HG03469 (cell line): ENCODE measurements around the gene MEGF11.

ENCODE experiments used
- ATAC-seq: cut with Tn5 transposase; IDR thresholded peaks from one replicate; pipeline ENCODE4 v1.9.1; 2021; ENCODE audit warnings: mild to moderate bottlenecking, moderate library complexity, moderate number of reproducible peaks; ENCODE audit not compliant: unreplicated experiment

MEGF11 gene

DNA sequence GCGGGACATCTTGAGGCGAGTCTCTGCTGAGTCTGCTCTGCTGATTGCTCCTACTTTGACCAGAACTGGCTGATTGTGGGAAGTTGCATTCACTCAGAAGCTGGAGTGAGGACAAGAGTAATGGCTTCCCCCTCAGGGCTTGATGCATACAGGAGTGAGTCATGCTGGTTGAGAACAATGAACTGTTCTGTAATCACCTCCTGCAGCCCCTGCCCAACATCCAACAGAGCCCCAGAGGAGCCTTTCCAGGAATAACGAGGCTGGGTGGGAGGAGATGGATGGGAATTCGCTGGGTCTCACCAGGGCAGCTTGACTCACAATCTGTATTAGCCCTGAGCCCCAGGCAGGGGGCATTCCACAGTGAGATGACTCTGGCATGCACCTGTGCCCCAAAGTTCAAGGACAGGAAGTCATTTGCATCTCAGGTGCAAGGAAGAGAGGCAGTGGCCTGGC lies 299.2 kb downstream of the MEGF11 start:
- no peak for ATAC-seq

GRCh38 chr15:65953622-65954021 lies 299.9 kb downstream of the MEGF11 start:
- ATAC-seq = no peak

- ATAC-seq = no peak
Observed at GRCh38 chr15:65952391-65953053, 301.0 kb downstream of the MEGF11 start.

DNA sequence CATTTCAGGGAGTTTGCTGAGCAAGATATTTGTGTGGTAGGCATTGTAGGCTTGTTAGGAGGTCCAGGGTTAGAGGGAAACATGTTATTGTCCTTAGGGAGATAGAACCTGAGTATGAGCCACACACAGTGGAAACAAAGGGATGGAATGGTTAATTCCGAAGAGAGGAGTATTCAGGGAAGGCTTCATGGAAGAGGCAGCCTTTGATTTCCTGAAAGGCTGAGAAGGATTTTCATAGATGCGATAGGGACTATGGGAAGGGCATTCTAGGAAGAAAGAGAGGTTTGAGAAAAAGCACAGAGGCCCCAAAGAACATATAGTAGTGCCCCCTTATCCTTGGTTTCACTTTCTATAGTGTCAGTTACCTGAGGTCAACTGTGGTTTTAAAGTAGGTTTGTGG lies 302.5 kb downstream of the MEGF11 start:
- ATAC-seq = no peak

GRCh38 chr15:65949491-65949890 lies 304.1 kb downstream of the MEGF11 start:
- ATAC-seq = no peak

GRCh38 chr15:65949011-65949410 lies 304.5 kb downstream of the MEGF11 start:
- no peak for ATAC-seq

- no peak for ATAC-seq
Observed at GRCh38 chr15:65948383-65948782, 305.2 kb downstream of the MEGF11 start.

DNA sequence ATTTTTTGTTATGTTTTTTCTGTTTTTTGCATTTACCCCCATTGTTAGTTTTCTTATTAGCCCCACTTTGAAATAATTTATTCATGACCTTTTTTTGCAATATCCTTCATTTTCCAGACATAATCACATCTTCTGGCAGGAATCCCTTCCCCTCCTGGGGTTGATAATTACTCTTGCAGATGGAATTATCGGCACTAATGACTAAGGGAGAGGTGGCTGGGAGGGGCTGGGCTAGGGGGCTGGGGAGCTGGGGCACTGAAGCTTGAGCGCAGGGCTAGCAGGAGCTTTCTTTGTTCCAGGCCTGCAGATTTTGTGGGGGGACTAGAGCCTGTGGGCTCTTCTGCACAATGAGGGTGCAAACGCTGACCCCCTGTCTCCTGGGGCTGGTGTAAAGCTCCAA lies 306.5 kb downstream of the MEGF11 start:
- no peak for ATAC-seq

DNA sequence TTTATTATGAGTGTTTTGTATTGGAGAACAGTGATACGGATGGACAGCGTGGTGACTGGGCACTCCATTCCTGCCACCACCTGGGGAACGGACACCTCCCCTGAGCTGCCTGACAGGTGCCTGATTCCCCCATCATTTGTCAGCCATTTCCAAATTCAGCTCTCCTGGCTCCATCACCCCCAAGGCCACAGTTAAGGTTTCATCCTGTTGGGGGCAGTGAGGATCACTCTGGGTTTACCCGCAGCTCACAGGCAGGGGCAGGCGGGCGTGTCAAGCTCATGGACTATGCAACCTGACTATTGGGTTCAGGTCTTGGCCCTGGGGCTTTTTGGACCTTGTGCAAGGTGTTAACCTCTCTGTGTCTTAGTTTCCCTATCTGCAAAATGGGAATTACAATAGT lies 307.9 kb downstream of the MEGF11 start:
- no peak for ATAC-seq

GRCh38 chr15:65944404-65944803 lies 309.1 kb downstream of the MEGF11 start:
- ATAC-seq = no peak

GRCh38 chr15:65942436-65942835 lies 311.1 kb downstream of the MEGF11 start:
- ATAC-seq = no peak

DNA sequence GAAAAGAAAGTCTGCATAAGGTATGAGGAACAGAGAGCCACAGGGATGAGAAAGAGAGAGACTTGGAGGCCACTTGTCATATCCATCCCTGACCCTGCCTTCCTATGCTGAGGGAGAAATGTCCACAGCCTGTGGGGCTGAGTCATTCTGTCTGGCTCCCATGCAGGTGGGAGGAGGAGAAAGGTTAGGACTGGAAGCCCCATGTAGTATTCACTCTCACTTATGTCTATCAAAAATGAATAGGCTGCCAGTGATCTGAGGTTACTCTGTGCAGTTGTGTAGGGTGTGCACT lies 313.0 kb downstream of the MEGF11 start:
- ATAC-seq = no peak

- ATAC-seq = no peak
Observed at GRCh38 chr15:65939901-65940617, 313.5 kb downstream of the MEGF11 start.

GRCh38 chr15:65938604-65939003 lies 314.9 kb downstream of the MEGF11 start:
- no peak for ATAC-seq

DNA sequence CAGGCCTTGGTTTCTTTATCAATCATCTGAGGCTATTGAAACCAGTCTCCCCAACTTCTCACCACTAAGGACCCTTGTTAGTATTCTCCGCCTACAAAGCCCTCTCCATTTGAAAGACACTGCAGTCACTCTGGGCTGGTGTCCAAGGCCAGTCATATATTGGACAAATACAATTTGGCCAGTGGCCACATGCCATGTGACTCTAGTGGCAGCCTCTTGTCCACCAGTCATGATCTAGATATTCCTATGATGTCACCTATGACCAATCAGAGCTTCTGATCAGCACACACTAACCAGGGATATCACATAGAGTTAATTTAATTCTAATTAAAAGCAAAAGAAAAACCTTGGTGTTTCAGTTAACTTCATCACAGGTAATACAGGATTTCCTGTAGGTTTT lies 316.1 kb downstream of the MEGF11 start:
- no peak for ATAC-seq

GRCh38 chr15:65937054-65937453 lies 316.5 kb downstream of the MEGF11 start:
- ATAC-seq = no peak

DNA sequence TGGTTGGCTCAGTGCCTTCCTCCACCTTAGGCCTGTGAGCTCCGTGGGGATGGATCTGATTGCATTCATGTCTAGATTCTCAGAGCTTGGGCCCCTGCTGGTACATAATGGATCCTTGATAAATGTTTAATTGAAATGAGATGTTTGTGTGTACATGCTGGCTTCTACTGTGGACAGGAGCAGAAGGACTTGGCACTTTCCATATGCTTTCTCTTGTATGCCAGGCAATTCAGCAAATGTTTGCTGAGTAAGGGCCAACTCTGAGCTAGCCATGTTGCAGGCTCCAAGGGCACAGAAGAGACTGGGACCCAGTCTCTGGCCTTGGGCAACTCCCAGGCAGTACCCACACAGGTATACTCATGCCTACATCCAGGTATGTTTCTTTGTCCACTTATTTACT lies 317.3 kb downstream of the MEGF11 start:
- no peak for ATAC-seq

DNA sequence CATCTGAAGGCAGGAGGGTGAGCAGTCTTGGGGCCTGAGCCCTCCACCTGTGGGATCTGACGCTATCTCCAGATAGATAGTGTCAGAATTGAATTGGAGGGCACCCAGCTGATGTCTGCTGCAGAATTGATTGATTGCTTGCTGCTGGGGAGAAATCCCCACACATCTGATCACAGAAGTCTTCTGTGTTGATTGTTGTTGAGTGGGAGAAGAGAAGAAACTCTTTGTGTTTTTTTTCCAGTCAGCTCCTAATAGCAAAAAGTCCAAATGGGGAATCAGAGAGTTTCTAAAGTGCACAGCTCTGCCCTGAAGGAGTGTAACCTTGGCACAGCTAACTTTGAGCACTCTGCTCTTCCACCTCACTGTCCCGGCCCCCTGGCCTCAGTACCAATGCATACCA lies 318.2 kb downstream of the MEGF11 start:
- no peak for ATAC-seq

- ATAC-seq = no peak
Observed at GRCh38 chr15:65931221-65931620, 322.3 kb downstream of the MEGF11 start.

GRCh38 chr15:65930134-65930533 lies 323.4 kb downstream of the MEGF11 start:
- no peak for ATAC-seq

DNA sequence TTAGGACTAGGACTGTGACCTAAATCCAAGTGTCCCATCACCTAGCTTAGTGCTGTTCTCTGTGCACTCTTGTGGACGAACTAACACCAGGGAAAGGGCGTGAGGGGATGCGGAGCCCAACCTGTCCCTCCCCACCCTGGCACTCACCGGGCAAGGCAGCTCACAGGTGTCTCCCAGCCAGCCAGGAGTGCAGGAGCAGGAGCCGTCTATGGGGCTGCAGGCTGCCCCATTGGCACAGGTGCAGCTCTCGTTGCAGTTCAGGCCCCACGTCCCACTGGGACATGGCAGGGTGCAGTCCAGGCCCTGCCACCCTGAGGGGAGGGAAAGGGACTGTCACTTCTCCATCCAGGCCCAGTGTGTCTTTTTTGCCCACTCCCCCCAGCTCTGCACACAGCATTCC lies 324.0 kb downstream of the MEGF11 start:
- no peak for ATAC-seq

DNA sequence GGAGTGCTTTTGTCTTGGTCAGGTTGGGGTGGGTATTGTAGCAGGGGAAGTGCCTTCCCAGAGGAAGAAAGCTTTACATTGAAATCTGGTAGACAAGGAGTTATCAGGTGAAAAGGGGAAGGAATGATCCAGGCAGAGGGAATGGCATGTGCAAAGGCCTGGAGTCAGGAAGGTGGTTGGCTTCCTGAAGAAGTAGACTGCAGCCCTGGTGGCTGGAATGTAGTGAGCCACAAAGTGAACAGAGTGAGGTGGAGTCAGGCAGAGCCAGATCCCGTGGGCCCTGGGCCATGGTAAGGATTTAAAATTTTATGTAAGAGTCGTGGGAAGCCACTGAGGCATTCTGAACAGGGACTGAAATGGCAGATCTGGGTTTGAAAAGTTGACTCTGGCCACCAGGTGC lies 326.0 kb downstream of the MEGF11 start:
- no peak for ATAC-seq

DNA sequence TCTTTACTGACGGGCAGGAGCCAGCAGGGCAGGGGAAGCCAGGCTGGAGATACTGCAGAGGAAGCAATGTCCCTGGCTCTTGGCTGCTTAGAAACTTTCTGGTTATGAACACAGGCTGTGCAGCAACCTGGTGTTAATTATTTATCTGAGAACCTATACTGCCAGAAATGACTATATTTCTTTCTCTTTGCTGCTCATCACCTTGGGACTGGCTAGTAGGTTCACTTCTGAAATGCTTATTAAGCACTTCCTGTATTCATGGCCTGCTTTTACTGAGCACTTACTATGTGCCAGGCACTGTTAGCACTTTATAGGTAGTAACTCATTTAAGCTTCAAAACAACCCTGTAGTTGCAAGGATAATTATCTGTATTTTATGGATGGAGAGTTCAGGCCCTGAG lies 326.7 kb downstream of the MEGF11 start:
- no peak for ATAC-seq
